IMR-90 (cell line): ENCODE results near the gene MED19. TPM values are rescaled to one million over a fixed set of nuclear protein-coding genes. Genes with fewer than 3 reads are reported as not detected.

Experiments
- ATAC-seq: fragments of 200-7000 bp; cut with Tn5 transposase; 2 replicates; pipeline ENCODE4 v1.9.1; 2020; ENCODE audit warnings: low read depth, mild to moderate bottlenecking, moderate library complexity
- BruUV-seq: library from RNA; stranded (reverse); fragments of 400-500 nt; replicated peaks from 2 replicates; lab custom pipeline; 2021; lab: Mats Ljungman, UMichigan
- CTCF ChIA-PET: fragments of 300-600 bp; formaldehyde crosslinking; extraction: SDS; loops from one replicate; lab custom pipeline; 2021; ENCODE audit warnings: antibody characterized with exemption; lab: Yijun Ruan, JAX
- POLR2A ChIA-PET: fragments of 300-600 bp; sonication (Branson Sonifier 250); formaldehyde crosslinking; loops from one replicate; lab custom pipeline; 2022; ENCODE audit warnings: antibody characterized with exemption; ENCODE audit not compliant: unreplicated experiment; lab: Charles Lee
- DNase-seq: peaks from one replicate; pipeline ENCODE4 v3.0.0; 2013
- H2AFZ ChIP-seq: replicated peaks from 2 replicates; pipeline ENCODE3; 2013; ENCODE audit warnings: low read length, mild to moderate bottlenecking; ENCODE audit not compliant: poor library complexity
- H2AK5ac ChIP-seq: 2 replicates; pipeline ENCODE4 v1.6.1; 2013; ENCODE audit warnings: low read depth, low read length, inconsistent platforms
- H2AK9ac ChIP-seq: replicated peaks from 2 replicates; pipeline ENCODE3; 2013; ENCODE audit warnings: mild to moderate bottlenecking, low read depth, low read length, moderate library complexity; ENCODE audit not compliant: poor library complexity
- H2BK120ac ChIP-seq: 2 replicates; pipeline ENCODE4 v1.6.1; 2013; ENCODE audit warnings: low read depth, low read length, inconsistent platforms
- H2BK15ac ChIP-seq: 3 replicates; pipeline ENCODE4 v1.6.1; 2013; ENCODE audit warnings: low read depth, low read length, inconsistent platforms
- H2BK20ac ChIP-seq: 2 replicates; pipeline ENCODE4 v1.6.1; 2013; ENCODE audit warnings: low read depth, mild to moderate bottlenecking, inconsistent platforms, low read length, moderate library complexity
- H2BK5ac ChIP-seq: 2 replicates; pipeline ENCODE4 v1.6.1; 2013; ENCODE audit warnings: mild to moderate bottlenecking, low read depth, low read length, inconsistent platforms; ENCODE audit not compliant: poor library complexity, severe bottlenecking
- H3K14ac ChIP-seq: replicated peaks from 2 replicates; pipeline ENCODE4 v1.6.1; 2013; ENCODE audit warnings: low read depth, low read length, inconsistent platforms
- H3K18ac ChIP-seq: 2 replicates; pipeline ENCODE4 v1.6.1; 2013; ENCODE audit warnings: low read depth, low read length, control low read depth
- H3K23ac ChIP-seq: 2 replicates; pipeline ENCODE4 v1.6.1; 2013; ENCODE audit warnings: low read depth, low read length, inconsistent platforms
- H3K27ac ChIP-seq: 2 replicates; pipeline ENCODE4 v1.5.1; 2013; ENCODE audit warnings: mild to moderate bottlenecking, control low read depth, low read length; ENCODE audit not compliant: insufficient read depth
- H3K27me3 ChIP-seq: 2 replicates; pipeline ENCODE4 v1.6.1; 2013; ENCODE audit warnings: low read length; ENCODE audit not compliant: control insufficient read depth, insufficient read depth
- H3K36me3 ChIP-seq: 2 replicates; pipeline ENCODE4 v1.6.1; 2013; ENCODE audit warnings: low read length, mixed read lengths; ENCODE audit not compliant: control insufficient read depth, insufficient read depth
- H3K4ac ChIP-seq: 2 replicates; pipeline ENCODE4 v1.6.1; 2013; ENCODE audit warnings: low read depth, low read length, inconsistent platforms
- H3K4me1 ChIP-seq: 2 replicates; pipeline ENCODE4 v1.6.1; 2013; ENCODE audit warnings: low read length, mixed read lengths; ENCODE audit not compliant: control insufficient read depth, insufficient read depth
- H3K4me2 ChIP-seq: 2 replicates; pipeline ENCODE4 v1.6.1; 2013; ENCODE audit warnings: low read depth, mild to moderate bottlenecking, control low read depth, low read length, moderate library complexity
- H3K4me3 ChIP-seq: 2 replicates; pipeline ENCODE4 v1.5.1; 2013; ENCODE audit warnings: low read depth, mild to moderate bottlenecking, control low read depth, low read length, moderate library complexity; ENCODE audit not compliant: insufficient read depth
- H3K56ac ChIP-seq: 2 replicates; pipeline ENCODE4 v1.6.1; 2013; ENCODE audit warnings: low read length, inconsistent platforms; ENCODE audit not compliant: insufficient read depth; ENCODE audit errors: extremely low read depth
- H3K79me1 ChIP-seq, 2 experiments: 2 replicates each; pipeline ENCODE4 v1.6.1; 2013; ENCODE audit warnings: low read length in 2 of 2, inconsistent platforms in 1 of 2, low read depth in 1 of 2
- H3K9ac ChIP-seq: 2 replicates; pipeline ENCODE4 v1.6.1; 2013; ENCODE audit warnings: low read depth, low read length, control low read depth
- H3K9me1 ChIP-seq: 2 replicates; pipeline ENCODE4 v1.6.1; 2013; ENCODE audit warnings: low read length, inconsistent platforms; ENCODE audit not compliant: insufficient read depth
- H3K9me3 ChIP-seq: 2 replicates; pipeline ENCODE4 v1.6.1; 2013; ENCODE audit warnings: low read length; ENCODE audit not compliant: control insufficient read depth, insufficient read depth
- H4K20me1 ChIP-seq: 2 replicates; pipeline ENCODE4 v1.6.1; 2013; ENCODE audit warnings: low read length, inconsistent platforms; ENCODE audit not compliant: insufficient read depth
- H4K5ac ChIP-seq: 2 replicates; pipeline ENCODE4 v1.6.1; 2013; ENCODE audit warnings: mild to moderate bottlenecking, low read depth, low read length, control low read depth
- H4K8ac ChIP-seq, 2 experiments: 2 replicates each; pipeline ENCODE4 v1.6.1; 2013; ENCODE audit warnings: low read depth in 2 of 2, low read length in 2 of 2, control low read depth in 1 of 2, inconsistent platforms in 1 of 2
- H4K91ac ChIP-seq: 2 replicates; pipeline ENCODE4 v1.6.1; 2013; ENCODE audit warnings: low read depth, low read length, inconsistent platforms; ENCODE audit not compliant: insufficient read depth
- BHLHE40 ChIP-seq: fragments of 150-350 bp; IDR thresholded peaks from 2 replicates; pipeline ENCODE4 v1.6.1; 2016; ENCODE audit warnings: mild to moderate bottlenecking, low read depth, low read length
- CHD1 ChIP-seq: IDR thresholded peaks from 2 replicates; pipeline ENCODE4 v1.6.1; 2012; ENCODE audit warnings: low read depth, low read length, improper control_type of control experiment
- FOS ChIP-seq: fragments of 150-350 bp; IDR thresholded peaks from 2 replicates; pipeline ENCODE4 v1.6.1; 2016; ENCODE audit warnings: low read depth, low read length
- MAFK ChIP-seq: IDR thresholded peaks from 2 replicates; pipeline ENCODE4 v1.6.1; 2012; ENCODE audit warnings: low read depth, low read length, improper control_type of control experiment
- MAZ ChIP-seq: IDR thresholded peaks from 2 replicates; pipeline ENCODE4 v1.6.1; 2012; ENCODE audit warnings: low read depth, mild to moderate bottlenecking, low read length, improper control_type of control experiment, moderate library complexity, borderline replicate concordance
- MXI1 ChIP-seq: IDR thresholded peaks from 2 replicates; pipeline ENCODE4 v1.6.1; 2012; ENCODE audit warnings: low read depth, mild to moderate bottlenecking, low read length, moderate library complexity, borderline replicate concordance
- RAD21 ChIP-seq: IDR thresholded peaks from 2 replicates; pipeline ENCODE4 v1.6.1; 2012; ENCODE audit warnings: low read length, improper control_type of control experiment
- RFX5 ChIP-seq: IDR thresholded peaks from 2 replicates; pipeline ENCODE4 v1.8.0; 2012; ENCODE audit warnings: low read depth, mild to moderate bottlenecking, low read length, moderate library complexity
- SMC3 ChIP-seq: fragments of 150-350 bp; IDR thresholded peaks from 2 replicates; pipeline ENCODE4 v1.6.1; 2016; ENCODE audit warnings: low read depth, mild to moderate bottlenecking, antibody characterized with exemption, low read length, moderate library complexity
- WGBS, 2 experiments: methylation state at CpG; one replicate each; pipeline versions ENCODE4 v1.1.5 to v1.1.7; 2013; ENCODE audit warnings: missing lambda C conversion rate in 2 of 2; ENCODE audit not compliant: insufficient read length in 1 of 2; ENCODE audit errors: extremely low coverage in 2 of 2; 5-methylcytosine and 5-hydroxymethylcytosine counted together
- dilution Hi-C: fragments of 300-500 bp; cut with HindIII; formaldehyde crosslinking; loops from one replicate; pipeline ENCODE4 v1.14.3; 2018; ENCODE audit warnings: low sequenced_read_pairs; ENCODE audit not compliant: unreplicated experiment
- in situ Hi-C: fragments of 300-500 bp; cut with MboI; formaldehyde crosslinking; loops from 3 replicates; pipeline ENCODE4 v1.14.3; 2019; ENCODE audit warnings: low sequenced_read_pairs, inconsistent platforms, mixed read lengths
- intact Hi-C: fragments of 100-400 bp; cut with micrococcal nuclease; formaldehyde crosslinking; loops from 2 replicates; pipeline ENCODE4 v1.10.0; 2022
- polyA plus RNA-seq, 3 experiments: library from polyadenylated mRNA; depleted of rRNA; stranded (reverse); fragments of >200 nt; gene quantifications; 2 replicates each; pipeline ENCODE4 v1.2.3, GENCODE V29; 2012; ENCODE audit warnings: low replicate concordance in 1 of 3
- total RNA-seq: library from RNA; depleted of rRNA; stranded (reverse); fragments of >200 nt; gene quantifications from 2 replicates; pipeline ENCODE4 v1.2.3, GENCODE V29; 2012
- TF ChIP-seq, protein P1 (sequence below): fragments of 150-350 bp; IDR thresholded peaks from 2 replicates; pipeline ENCODE4 v1.6.1; 2017; ENCODE audit warnings: mild to moderate bottlenecking, antibody characterized with exemption, low read length, low read depth
- TF ChIP-seq, protein P2 (sequence below): fragments of 150-350 bp; IDR thresholded peaks from 2 replicates; pipeline ENCODE4 v1.6.1; 2016; ENCODE audit warnings: low read depth, mild to moderate bottlenecking, low read length, moderate library complexity, borderline replicate concordance
- TF ChIP-seq, protein P3 (sequence below): conservative IDR thresholded peaks from 2 replicates; pipeline ENCODE4 v1.5.1; 2012; ENCODE audit warnings: mild to moderate bottlenecking, low read depth, low read length, improper control_type of control experiment

MED19 gene
- total and polyA plus RNA-seq, 2 of the 4 experiments (the other 2 are of a cell fraction): 14.0 to 35.0 TPM

DNA sequence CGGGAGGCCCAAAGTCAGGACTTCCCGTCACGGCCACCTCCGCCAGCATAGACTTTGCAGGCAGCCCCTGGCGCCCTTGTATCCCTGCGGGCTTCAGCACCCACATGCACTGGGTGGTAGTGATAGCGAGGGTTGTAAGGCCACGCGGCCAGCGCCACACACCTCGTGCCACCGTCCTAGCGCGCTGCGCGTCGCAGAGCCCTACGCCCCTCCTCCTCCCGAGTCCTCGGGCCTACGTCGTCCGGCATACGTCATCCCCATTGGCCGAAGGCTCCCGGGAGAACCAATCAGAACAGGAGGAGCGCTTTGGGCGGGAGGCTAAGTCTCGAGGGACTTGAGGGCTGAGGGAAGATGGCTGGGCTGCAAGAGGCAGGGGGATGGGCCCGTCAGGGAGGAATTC lies 40.9 kb upstream of the MED19 start:
- no peak overlapping the region for H3K56ac ChIP-seq
- no peak overlapping the region for H3K18ac ChIP-seq
- no peak overlapping the region for H3K4me3 ChIP-seq
- H3K9me3 ChIP-seq: no peaks in the 10 kb centered on the region
- dilution Hi-C loops (no loop called here), in situ Hi-C loops (no loop called here), intact Hi-C loops (no loop called here)
- TF ChIP-seq, protein P1, sequence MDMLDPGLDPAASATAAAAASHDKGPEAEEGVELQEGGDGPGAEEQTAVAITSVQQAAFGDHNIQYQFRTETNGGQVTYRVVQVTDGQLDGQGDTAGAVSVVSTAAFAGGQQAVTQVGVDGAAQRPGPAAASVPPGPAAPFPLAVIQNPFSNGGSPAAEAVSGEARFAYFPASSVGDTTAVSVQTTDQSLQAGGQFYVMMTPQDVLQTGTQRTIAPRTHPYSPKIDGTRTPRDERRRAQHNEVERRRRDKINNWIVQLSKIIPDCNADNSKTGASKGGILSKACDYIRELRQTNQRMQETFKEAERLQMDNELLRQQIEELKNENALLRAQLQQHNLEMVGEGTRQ: no peak
- no peak for TF ChIP-seq MAFK
- no peak for TF ChIP-seq MAZ
- TF ChIP-seq CHD1: no peak
- TF ChIP-seq BHLHE40: no peak
- TF ChIP-seq FOS: no peak
- no peak for TF ChIP-seq MXI1
- no peak for TF ChIP-seq RAD21
- TF ChIP-seq, protein P2, sequence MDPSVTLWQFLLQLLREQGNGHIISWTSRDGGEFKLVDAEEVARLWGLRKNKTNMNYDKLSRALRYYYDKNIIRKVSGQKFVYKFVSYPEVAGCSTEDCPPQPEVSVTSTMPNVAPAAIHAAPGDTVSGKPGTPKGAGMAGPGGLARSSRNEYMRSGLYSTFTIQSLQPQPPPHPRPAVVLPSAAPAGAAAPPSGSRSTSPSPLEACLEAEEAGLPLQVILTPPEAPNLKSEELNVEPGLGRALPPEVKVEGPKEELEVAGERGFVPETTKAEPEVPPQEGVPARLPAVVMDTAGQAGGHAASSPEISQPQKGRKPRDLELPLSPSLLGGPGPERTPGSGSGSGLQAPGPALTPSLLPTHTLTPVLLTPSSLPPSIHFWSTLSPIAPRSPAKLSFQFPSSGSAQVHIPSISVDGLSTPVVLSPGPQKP: no peak
- no peak for TF ChIP-seq SMC3
- no peak for TF ChIP-seq RFX5
- TF ChIP-seq, protein P3, sequence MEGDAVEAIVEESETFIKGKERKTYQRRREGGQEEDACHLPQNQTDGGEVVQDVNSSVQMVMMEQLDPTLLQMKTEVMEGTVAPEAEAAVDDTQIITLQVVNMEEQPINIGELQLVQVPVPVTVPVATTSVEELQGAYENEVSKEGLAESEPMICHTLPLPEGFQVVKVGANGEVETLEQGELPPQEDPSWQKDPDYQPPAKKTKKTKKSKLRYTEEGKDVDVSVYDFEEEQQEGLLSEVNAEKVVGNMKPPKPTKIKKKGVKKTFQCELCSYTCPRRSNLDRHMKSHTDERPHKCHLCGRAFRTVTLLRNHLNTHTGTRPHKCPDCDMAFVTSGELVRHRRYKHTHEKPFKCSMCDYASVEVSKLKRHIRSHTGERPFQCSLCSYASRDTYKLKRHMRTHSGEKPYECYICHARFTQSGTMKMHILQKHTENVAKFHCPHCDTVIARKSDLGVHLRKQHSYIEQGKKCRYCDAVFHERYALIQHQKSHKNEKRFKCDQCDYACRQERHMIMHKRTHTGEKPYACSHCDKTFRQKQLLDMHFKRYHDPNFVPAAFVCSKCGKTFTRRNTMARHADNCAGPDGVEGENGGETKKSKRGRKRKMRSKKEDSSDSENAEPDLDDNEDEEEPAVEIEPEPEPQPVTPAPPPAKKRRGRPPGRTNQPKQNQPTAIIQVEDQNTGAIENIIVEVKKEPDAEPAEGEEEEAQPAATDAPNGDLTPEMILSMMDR: no peak
- ATAC-seq: no peak
- no peak overlapping the region for H3K4me2 ChIP-seq
- H3K36me3 ChIP-seq: no peaks in the 10 kb centered on the region
- peak overlapping the region; percentile 28 for H2AK9ac ChIP-seq
- H3K27me3 ChIP-seq: no peaks in the 10 kb centered on the region
- no peak overlapping the region for H3K23ac ChIP-seq
- H2BK20ac ChIP-seq: no peak overlapping the region
- DNase-seq: no peak
- H4K20me1 ChIP-seq: no peaks in the 10 kb centered on the region
- no TSS peak for BruUV-seq
- H3K9ac ChIP-seq: no peak overlapping the region
- no peaks in the 10 kb centered on the region for H3K4me1 ChIP-seq
- no peak overlapping the region for H3K14ac ChIP-seq
- no peak overlapping the region for H4K91ac ChIP-seq
- no peak overlapping the region for H4K5ac ChIP-seq
- H2BK15ac ChIP-seq: no peak overlapping the region
- H4K8ac ChIP-seq: no peak overlapping the region
- no peak overlapping the region for H2BK5ac ChIP-seq
- no peak overlapping the region for H3K27ac ChIP-seq
- ChIA-PET CTCF (no interaction called here), POLR2A (no interaction called here)
- H3K79me1 ChIP-seq: no peaks in the 10 kb centered on the region
- no peak overlapping the region for H3K4ac ChIP-seq
- no peak overlapping the region for H2AK5ac ChIP-seq
- H2AFZ ChIP-seq: no peak overlapping the region
- 95% methylated on average over 8 of the region's 30 CpGs; no CpG with 5 or more reads in 1 of the 2 experiments for WGBS, 2 experiments
- no peaks in the 10 kb centered on the region for H3K9me1 ChIP-seq
- H2BK120ac ChIP-seq: no peak overlapping the region
